NCI-H2081 (cell line): ENCODE results near the gene OR8D1.
A peak's percentile ranks its signal among the peaks of the same experiment; 100 is the strongest.
"Not testable (repeated sequence)": the region's sequence is repeated elsewhere in the genome, so short reads cannot be mapped to it uniquely, and the experiment has no call there.

Experiments
- DNase-seq, 2 experiments: peaks; one replicate each; lab custom pipeline; 2025; lab: John Stamatoyannopoulos, UW

OR8D1 gene

GRCh38 chr11:124285610-124286344 lies 28.0 kb downstream of the OR8D1 start:
- DNase-seq, result peak in 1 of 2 experiments; percentile 17

DNA sequence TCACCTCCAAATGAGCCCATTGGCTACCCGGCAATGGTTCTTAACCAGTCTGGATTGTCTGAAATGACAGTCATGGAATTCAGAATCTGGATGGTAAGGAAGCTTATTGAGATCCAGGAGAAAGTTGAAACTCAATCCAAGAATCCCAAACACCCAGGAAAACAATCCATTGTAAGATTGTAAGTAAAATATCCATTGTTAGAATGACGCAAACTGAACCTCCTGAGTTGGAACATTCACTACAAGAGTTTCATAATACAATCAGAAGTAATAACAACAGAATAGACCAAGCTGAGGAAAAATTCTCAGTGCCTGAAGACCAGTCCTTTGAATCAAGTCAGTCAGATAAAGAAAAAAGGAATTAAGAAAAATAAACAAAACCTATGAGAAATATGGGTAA lies 35.5 kb downstream of the OR8D1 start:
- DNase-seq, result no peak

GRCh38 chr11:124277804-124278203 lies 35.9 kb downstream of the OR8D1 start:
- DNase-seq, result no peak

DNA sequence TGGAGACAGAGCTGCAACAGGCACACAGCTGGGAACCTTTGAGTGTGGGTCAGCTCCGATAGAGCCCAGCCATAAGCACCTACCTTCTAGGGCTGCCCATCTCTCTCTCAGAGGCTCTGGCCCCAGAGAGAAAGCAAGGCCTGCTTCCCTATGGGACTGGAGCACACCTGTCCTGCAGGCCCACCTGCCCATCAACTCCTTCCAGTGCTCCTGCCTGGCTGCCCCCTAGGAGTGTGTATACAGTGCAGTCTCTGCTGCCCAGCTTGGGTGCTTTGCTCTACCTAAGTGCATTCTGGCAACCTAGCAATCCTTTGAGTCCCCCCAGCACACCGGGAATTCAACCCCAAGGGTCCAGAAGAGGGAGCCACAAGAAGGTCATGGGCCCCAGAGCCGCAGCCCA lies 36.5 kb downstream of the OR8D1 start:
- no peak for DNase-seq

DNA sequence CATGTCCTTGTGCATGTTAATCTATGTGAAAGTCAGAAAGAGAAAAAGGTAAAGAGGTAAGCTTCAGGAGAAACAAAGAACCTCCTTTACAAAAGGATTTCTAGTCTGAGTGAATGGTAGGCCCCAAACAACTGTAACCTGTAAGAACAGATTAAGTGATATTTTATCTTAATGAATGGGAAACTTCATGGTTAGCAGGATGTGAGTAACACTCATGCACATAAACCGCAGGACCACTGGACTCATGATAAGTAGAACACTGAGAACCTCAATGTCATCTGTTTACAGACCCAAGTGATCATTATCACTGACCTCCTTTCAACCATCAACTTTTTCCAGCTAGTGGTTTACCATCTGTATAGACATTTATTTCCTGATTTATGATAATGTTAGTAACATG lies 37.7 kb downstream of the OR8D1 start:
- DNase-seq, result no peak

DNA sequence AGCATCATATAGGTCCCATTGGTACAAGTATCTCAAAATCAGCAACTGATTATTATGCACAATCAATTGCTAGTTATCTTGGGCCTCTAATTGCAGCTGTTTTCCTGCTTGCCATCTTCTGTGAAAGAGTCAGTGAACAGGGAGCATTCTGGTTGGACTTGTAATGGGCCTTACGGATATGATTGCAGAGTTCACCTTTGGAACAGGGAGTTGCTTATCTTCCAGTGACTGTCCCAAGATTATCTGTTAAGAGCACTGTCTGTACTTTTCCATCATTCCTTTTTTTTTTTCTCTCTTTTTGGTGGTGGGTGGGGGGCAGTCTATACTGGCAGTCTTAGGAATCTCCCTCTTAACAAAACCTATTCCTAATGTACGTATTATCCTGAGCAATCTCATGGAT lies 39.7 kb downstream of the OR8D1 start:
- DNase-seq, result no peak

- DNase-seq, result not testable (repeated sequence)
These were observed 42.9 kb downstream of the OR8D1 start for GRCh38 chr11:124270886-124271285.

DNA sequence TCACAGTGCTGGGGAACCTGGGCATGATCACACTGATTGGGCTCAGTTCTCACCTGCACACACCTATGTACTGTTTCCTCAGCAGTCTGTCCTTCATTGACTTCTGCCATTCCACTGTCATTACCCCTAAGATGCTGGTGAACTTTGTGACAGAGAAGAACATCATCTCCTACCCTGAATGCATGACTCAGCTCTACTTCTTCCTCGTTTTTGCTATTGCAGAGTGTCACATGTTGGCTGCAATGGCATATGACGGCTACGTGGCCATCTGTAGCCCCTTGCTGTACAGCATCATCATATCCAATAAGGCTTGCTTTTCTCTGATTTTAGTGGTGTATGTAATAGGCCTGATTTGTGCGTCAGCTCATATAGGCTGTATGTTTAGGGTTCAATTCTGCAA lies 48.7 kb downstream of the OR8D1 start:
- not testable (repeated sequence) for DNase-seq

- no peak for DNase-seq
These were observed 57.7 kb downstream of the OR8D1 start, which contains the start of gene OR8G5 for GRCh38 chr11:124256076-124256475. Gene OR8G5 (plus strand): TSS chr11:124256376. CDS start chr11:124264932, 8,556 bp downstream.
